Astrocyte of the cerebellum (primary cell): Measurements from ENCODE around the gene SUSD5.

Experiments used
- DNase-seq: peaks from one replicate; pipeline ENCODE4 v3.0.0-alpha.2; 2011; ENCODE audit warnings: low read depth
- H3K4me3 ChIP-seq: 2 replicates; pipeline ENCODE4 v1.5.1; 2011; ENCODE audit warnings: mild to moderate bottlenecking, low read depth, low read length, moderate library complexity
- in situ Hi-C: cut with HindIII; loops from 2 replicates; pipeline ENCODE4 v1.10.0; 2017; ENCODE audit warnings: low sequenced_read_pairs
- TF ChIP-seq, protein P1 (sequence below): IDR thresholded peaks from 2 replicates; pipeline ENCODE4 v1.5.1; 2012; ENCODE audit warnings: low read length, low read depth, moderate library complexity, mild to moderate bottlenecking; ENCODE audit errors: missing control alignments

Gene SUSD5

DNA sequence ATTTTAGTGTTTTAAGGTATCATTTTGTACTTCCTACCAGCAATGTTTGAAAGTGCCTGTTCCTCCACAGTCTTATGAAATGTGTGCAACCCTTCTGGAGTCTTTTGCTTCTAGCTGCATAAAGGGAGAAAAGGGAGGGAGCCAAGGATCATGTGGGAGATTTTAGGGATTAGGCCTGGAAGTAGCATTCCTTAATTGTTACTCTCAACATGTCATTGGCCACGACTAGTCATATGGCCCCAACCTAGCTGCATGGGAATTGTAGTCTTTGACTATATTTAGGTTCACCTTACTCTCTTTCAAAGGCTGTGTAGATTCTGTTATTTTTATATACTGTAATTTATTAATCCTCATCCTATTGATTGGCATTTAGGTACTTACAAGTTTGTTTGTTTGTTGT is 89.9 kb downstream of the SUSD5 start:
- in situ Hi-C loops = no loop called here
- no peak for DNase-seq
- TF ChIP-seq, protein P1, sequence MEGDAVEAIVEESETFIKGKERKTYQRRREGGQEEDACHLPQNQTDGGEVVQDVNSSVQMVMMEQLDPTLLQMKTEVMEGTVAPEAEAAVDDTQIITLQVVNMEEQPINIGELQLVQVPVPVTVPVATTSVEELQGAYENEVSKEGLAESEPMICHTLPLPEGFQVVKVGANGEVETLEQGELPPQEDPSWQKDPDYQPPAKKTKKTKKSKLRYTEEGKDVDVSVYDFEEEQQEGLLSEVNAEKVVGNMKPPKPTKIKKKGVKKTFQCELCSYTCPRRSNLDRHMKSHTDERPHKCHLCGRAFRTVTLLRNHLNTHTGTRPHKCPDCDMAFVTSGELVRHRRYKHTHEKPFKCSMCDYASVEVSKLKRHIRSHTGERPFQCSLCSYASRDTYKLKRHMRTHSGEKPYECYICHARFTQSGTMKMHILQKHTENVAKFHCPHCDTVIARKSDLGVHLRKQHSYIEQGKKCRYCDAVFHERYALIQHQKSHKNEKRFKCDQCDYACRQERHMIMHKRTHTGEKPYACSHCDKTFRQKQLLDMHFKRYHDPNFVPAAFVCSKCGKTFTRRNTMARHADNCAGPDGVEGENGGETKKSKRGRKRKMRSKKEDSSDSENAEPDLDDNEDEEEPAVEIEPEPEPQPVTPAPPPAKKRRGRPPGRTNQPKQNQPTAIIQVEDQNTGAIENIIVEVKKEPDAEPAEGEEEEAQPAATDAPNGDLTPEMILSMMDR = no peak
- H3K4me3 ChIP-seq = no peak overlapping the region

- TF ChIP-seq, protein P1 = no peak
- in situ Hi-C loops = no loop called here
- DNase-seq = no peak
These were observed 92.8 kb downstream of the SUSD5 start for GRCh38 chr3:33125840-33126239.

DNA sequence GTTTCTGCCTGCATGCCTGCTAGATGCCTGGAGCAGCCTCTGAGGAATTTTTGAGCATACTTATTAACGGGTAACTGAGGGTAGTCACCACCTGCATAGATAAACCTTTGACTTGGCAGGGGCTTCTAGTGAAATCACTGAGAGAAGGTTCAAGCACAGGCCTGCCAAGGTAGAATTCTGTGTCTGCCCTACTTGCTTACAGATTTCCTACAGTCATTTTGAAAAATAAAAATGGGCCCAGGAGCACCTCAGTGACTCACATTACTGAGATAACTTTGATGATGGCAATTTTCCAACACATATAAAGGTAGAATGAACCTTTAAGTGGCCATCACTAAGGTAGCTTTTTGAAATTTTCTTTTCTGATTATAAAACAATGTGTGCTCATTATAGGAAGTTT is 94.0 kb downstream of the SUSD5 start:
- in situ Hi-C loops = no loop called here
- no peak for DNase-seq
- TF ChIP-seq, protein P1 = no peak
- no peak overlapping the region for H3K4me3 ChIP-seq

More at GRCh38 chr3:33125840-33126239, 92.8 kb downstream of the SUSD5 start:
- no peak overlapping the region for H3K4me3 ChIP-seq

- no peak for DNase-seq
- in situ Hi-C loops = no loop called here
- no peak overlapping the region for H3K4me3 ChIP-seq
- TF ChIP-seq, protein P1 = no peak
These were observed 95.6 kb downstream of the SUSD5 start for GRCh38 chr3:33122991-33123390.

DNA sequence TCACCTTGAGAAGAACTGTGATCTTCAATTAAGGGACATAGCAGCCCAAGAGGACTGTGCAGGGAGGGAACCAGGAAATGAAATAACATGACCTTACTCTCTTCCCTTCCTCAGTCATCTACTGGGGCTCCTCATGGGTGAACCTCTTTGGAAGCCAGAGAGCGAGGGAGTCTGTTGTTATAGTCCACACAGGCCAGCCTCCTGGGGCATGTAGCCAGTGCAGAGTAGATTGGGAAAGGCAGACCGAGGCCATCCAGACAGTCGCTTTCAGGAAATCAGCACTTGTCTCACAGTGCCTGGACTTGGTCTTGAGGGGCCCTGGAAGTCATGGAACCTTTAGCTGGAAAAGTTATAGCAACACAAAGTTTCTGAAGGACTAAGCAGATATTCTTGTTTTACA is 98.7 kb downstream of the SUSD5 start:
- in situ Hi-C loops = no loop called here
- TF ChIP-seq, protein P1 = no peak
- H3K4me3 ChIP-seq = no peak overlapping the region
- no peak for DNase-seq

- H3K4me3 ChIP-seq = no peak overlapping the region
- in situ Hi-C loops = no loop called here
- no peak for DNase-seq
- TF ChIP-seq, protein P1 = no peak
These were observed 101.1 kb downstream of the SUSD5 start for GRCh38 chr3:33117461-33117860.
